ENCODE measurements around the gene EIF4E2.

- TF ChIP-seq, protein P1, sequence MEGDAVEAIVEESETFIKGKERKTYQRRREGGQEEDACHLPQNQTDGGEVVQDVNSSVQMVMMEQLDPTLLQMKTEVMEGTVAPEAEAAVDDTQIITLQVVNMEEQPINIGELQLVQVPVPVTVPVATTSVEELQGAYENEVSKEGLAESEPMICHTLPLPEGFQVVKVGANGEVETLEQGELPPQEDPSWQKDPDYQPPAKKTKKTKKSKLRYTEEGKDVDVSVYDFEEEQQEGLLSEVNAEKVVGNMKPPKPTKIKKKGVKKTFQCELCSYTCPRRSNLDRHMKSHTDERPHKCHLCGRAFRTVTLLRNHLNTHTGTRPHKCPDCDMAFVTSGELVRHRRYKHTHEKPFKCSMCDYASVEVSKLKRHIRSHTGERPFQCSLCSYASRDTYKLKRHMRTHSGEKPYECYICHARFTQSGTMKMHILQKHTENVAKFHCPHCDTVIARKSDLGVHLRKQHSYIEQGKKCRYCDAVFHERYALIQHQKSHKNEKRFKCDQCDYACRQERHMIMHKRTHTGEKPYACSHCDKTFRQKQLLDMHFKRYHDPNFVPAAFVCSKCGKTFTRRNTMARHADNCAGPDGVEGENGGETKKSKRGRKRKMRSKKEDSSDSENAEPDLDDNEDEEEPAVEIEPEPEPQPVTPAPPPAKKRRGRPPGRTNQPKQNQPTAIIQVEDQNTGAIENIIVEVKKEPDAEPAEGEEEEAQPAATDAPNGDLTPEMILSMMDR (IDR thresholded peaks at IDR 0.05), result no peak
- TF ChIP-seq POLR2A (IDR thresholded peaks at IDR 0.05), result no peak
Measured at GRCh38 chr2:232549655-232550353, 685 bp upstream of the EIF4E2 start.
